ENCODE results near the gene SGSM1.

The SGSM1 gene

GRCh38 chr22:24871611-24872205 is 65.7 kb downstream of the SGSM1 start:
- Mint-ChIP-seq H3K36me3 (ENCODE audit: low read depth) (no peaks in the 10 kb centered on the region), H3K4me1 (no peaks in the 10 kb centered on the region), H3K4me3 (no peak overlapping the region)

GRCh38 chr22:24873226-24873625 is 67.2 kb downstream of the SGSM1 start:
- Mint-ChIP-seq H3K9me3 (no peaks in the 10 kb centered on the region), H3K27me3 (ENCODE audit: low read depth, poor library complexity) (peaks cover 4% of the 10 kb centered on the region), H3K27ac (no peak overlapping the region), H3K36me3 (ENCODE audit: low read depth) (no peaks in the 10 kb centered on the region), H3K4me3 (no peak overlapping the region), H3K4me1 (no peaks in the 10 kb centered on the region)
- no peak for DNase-seq
- no peak for TF ChIP-seq CTCF (IDR thresholded peaks at IDR 0.05)

More at GRCh38 chr22:24871611-24872205, 65.7 kb downstream of the SGSM1 start:
- Mint-ChIP-seq H3K27me3 (ENCODE audit: low read depth, poor library complexity) (peaks cover 8% of the 10 kb centered on the region), H3K27ac (no peak overlapping the region), H3K9me3 (no peaks in the 10 kb centered on the region)
- no peak for DNase-seq
- no peak for TF ChIP-seq CTCF (IDR thresholded peaks at IDR 0.05)

- no peak for TF ChIP-seq CTCF (IDR thresholded peaks at IDR 0.05)
- peaks cover 6% of the 10 kb centered on the region for H3K27me3 Mint-ChIP-seq (ENCODE audit: low read depth, poor library complexity)
- no peaks in the 10 kb centered on the region for H3K36me3 Mint-ChIP-seq (ENCODE audit: low read depth)
- no peaks in the 10 kb centered on the region for H3K9me3 Mint-ChIP-seq
- peak; percentile 91 for DNase-seq
- no peaks in the 10 kb centered on the region for H3K4me1 Mint-ChIP-seq
- no peak overlapping the region for H3K27ac Mint-ChIP-seq
- no peak overlapping the region for H3K4me3 Mint-ChIP-seq
Observed at GRCh38 chr22:24875862-24876506, 70.0 kb downstream of the SGSM1 start.

- DNase-seq = no peak
- Mint-ChIP-seq H3K4me1 (no peaks in the 10 kb centered on the region), H3K27me3 (ENCODE audit: low read depth, poor library complexity) (peaks cover 6% of the 10 kb centered on the region), H3K27ac (no peak overlapping the region), H3K4me3 (no peak overlapping the region), H3K9me3 (no peaks in the 10 kb centered on the region), H3K36me3 (ENCODE audit: low read depth) (no peaks in the 10 kb centered on the region)
- TF ChIP-seq CTCF (IDR thresholded peaks at IDR 0.05) = no peak
Observed at GRCh38 chr22:24876700-24877099, 70.7 kb downstream of the SGSM1 start.

- no peaks in the 10 kb centered on the region for H3K36me3 Mint-ChIP-seq (ENCODE audit: low read depth)
- no peak overlapping the region for H3K27ac Mint-ChIP-seq
- DNase-seq = no peak
- H3K27me3 Mint-ChIP-seq (ENCODE audit: low read depth, poor library complexity) = peaks cover 6% of the 10 kb centered on the region
- no peak overlapping the region for H3K4me3 Mint-ChIP-seq
- no peak for TF ChIP-seq CTCF (IDR thresholded peaks at IDR 0.05)
- no peaks in the 10 kb centered on the region for H3K9me3 Mint-ChIP-seq
- no peaks in the 10 kb centered on the region for H3K4me1 Mint-ChIP-seq
Observed at GRCh38 chr22:24878969-24879368, 73.0 kb downstream of the SGSM1 start.

GRCh38 chr22:24883432-24883831 is 77.4 kb downstream of the SGSM1 start:
- H3K9me3 Mint-ChIP-seq = no peaks in the 10 kb centered on the region
- no peak for TF ChIP-seq CTCF (IDR thresholded peaks at IDR 0.05)
- no peak overlapping the region for H3K27ac Mint-ChIP-seq
- no peak overlapping the region for H3K4me3 Mint-ChIP-seq
- H3K27me3 Mint-ChIP-seq (ENCODE audit: low read depth, poor library complexity) = peaks cover 6% of the 10 kb centered on the region
- DNase-seq = no peak
- H3K4me1 Mint-ChIP-seq = no peaks in the 10 kb centered on the region
- H3K36me3 Mint-ChIP-seq (ENCODE audit: low read depth) = no peaks in the 10 kb centered on the region
